ENCODE results near the gene EPHB1.
"Not testable (repeated sequence)": the region's sequence is repeated elsewhere in the genome, so short reads cannot be mapped to it uniquely, and the experiment has no call there.

The EPHB1 gene

DNA sequence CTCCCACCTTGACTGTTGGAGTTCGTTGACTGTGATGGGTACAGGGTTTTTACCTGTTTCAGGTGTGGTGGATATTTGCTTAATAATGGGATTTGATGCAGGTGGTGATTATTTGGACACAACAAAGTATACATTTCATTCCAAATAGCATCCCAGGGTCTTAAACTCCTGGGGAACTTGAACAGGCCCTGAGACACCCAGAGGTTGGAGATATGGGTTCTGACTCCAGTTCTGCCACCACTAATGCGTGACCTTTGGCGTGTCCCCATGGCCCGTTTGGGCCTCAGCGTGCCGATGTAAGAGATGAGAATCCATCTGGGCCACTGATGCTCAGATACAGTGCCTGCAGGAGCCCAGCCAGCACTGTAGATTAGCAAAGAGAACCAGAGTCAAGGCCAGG, 264.5 kb downstream of the EPHB1 start:
- DNase-seq = no peak

DNA sequence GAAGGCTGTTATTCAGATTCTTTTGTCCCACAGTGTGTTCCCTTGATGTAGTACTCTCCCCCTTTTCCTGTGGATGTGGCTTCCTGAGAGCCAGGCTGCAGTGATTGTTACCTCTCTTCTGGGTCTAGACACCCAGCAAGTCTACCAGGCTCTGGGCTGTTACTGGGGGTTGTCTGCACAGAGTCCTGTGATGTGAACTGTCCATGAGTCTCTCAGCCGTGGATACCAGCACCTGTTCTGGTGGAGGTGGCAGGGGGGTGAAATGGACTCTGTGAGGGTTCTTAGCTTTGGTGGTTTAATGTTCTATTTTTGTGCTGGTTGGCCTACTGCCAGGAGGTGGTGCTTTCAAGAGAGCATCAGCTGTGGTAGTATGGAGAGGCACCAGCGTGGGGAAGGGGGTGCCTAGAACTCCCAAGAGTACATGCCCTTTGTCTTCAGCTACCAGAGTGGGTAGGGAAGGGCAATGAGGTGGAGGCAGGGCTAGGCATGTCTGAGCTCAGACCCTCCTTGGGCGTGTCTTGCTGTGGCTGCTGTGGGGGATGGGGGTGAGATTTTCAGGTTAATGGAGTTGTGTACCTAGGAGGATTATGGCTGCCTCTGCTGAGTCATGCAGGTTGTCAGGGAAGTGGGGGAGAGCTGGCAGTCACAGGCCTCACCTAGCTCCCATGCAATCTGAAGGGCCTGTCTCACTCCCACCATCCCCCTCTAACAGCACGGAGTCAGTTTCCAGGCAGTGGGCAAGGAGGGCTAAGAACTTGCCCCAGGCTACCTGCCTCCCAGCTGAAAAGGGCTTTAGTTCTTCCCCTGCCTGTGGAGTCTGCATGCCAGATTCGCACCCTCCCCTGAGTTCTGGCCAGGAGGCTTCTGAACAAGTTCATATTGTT, 272.0 kb downstream of the EPHB1 start:
- not testable (repeated sequence) for DNase-seq

DNA sequence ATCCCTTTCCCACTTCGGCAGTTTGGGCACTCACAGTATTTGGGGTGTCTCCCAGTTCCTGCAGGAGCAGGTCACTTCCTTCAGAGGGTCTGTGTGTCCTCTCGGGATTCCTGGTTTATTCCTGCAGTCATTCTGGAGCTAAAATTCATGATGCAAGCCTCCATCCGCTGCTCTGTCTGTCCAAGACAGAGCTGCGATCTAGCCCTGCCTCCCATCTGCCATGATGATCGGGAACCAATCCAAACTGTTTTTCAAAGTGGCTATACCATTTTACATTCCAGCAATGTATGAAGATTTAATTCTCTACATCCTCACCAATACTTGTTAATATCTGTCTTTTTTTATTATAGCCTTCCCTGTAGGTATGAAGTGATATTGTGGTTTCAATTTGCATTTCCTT, 273.0 kb downstream of the EPHB1 start:
- no peak for DNase-seq

DNA sequence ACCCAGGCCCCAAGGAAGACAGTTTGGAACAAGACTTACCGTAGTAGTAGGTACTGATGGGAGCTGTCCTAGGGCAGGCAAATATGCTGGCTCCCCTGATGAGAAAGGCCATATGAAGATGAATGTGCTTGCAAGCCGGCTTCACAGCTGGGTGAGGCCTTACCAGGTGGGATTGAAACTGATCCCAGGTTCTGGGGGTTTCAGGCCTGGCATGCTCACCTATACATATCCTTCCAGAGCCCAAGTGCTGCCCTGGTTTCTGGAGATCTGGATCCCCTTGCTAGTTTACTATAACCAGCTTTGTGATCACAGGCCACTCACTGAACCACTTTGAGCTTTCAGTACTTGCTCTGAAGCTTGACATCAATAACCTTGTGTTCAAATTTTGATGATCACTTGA, 274.3 kb downstream of the EPHB1 start:
- DNase-seq = no peak

DNA sequence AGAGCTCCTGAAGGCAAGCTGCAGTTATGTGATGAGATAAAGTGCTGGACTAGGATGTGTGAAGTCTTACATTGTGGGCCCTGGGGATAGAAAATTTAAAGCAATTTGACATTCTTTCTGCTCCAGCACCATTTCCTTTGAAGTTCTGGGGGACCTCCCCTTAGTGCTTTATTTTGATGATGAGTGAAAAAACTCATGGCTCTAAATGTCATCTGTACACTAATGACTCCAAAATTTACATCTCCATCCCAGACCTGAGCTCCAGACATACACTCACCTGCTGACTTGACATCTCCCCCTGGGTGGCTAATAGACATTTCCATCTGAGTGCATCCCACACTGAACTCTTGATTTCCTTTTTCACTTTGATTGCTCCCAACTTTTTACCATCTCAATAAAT, 276.4 kb downstream of the EPHB1 start:
- DNase-seq = no peak

DNA sequence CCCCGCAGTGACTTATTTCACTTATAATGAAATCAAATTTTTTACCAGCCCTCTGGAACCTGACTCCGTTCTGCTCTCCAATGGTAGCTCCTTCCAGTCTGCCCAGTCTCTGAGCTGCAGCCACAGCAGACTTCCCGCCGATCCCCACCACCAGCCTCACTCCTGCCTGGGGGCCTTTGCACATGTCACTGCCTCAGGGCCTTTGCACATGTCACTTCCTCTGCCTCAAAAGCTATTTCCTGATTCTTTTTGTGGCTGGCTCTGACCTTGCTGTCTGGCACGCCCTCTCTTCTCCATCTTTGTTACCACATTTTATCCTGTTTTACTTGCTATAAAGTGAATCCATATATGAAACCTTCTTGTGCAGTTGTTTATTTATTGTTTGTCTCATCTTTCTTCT, 277.4 kb downstream of the EPHB1 start:
- DNase-seq = no peak

DNA sequence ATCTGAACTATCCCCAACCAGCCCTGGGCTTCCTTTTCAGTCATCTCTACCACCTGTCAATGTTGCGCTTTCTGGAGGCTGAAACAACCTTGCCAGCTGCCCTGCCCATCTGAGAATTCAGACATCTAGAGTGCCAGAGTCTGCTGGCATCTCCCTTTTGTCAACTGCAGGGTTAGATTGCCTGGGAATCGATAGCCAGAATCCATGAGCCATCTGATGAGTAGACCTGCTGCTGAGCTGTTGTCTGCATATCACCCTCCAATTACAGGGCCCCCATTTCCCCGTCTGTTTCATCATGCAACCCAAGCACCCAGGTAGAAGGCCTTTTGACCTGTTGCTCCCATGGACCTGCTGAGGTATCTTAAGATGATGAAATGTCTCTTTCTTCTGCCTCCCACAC, 280.1 kb downstream of the EPHB1 start:
- no peak for DNase-seq

DNA sequence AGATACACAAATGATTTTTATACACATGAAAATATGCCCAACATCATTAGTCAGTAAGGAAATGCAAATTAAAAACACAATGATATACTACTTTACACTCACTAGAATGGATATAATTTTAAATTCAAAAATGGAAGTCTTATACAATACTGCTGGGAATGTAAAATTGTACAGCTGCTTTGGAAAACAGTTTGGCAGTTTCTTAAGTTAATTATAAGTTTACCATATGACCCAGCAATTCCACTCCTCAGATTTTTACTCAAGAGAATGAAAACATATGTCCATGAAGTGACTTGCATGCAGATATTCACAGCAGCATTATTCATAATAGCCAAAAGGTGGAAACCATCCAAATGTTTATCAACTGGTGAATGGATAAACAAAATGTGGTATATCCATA, 281.3 kb downstream of the EPHB1 start:
- DNase-seq = no peak

DNA sequence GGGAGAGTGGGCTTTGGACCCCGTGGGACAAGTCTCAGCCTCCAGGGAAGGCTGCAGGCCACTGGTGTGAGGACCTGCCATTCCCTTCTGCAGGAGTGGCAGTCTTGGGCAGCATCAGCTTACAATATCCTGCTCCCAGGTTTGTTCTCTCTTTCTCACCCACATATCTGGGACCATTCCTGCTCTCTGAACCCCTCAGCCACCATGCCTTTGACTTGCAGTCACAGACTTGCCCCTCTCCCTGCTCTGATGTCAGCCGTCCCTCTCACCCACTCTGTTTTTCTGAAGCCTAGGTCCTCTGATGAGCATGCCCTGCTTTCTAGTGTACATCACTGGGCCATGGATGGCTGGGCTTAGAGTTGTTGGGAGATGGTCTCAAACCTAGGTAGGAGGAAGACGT, 282.1 kb downstream of the EPHB1 start:
- no peak for DNase-seq

DNA sequence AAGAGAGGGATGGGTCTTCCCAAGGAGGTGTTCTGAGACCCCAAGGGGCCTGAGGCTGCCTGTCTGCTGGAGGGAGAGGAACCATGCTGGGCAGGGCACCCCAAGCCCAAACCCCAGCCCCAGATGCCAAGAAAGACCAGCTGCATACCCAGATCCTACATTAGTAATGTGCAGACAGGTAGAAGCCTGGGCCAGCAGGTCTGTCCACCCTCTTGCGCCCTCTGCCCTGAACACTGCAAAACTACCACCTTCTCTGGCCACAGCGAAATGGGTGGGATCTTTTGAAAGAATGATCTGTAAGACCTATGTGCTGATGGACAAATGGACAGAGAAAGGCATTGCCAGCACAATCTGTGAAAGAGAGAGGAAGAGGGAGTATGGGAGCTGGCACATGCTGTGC, 283.2 kb downstream of the EPHB1 start:
- no peak for DNase-seq

DNA sequence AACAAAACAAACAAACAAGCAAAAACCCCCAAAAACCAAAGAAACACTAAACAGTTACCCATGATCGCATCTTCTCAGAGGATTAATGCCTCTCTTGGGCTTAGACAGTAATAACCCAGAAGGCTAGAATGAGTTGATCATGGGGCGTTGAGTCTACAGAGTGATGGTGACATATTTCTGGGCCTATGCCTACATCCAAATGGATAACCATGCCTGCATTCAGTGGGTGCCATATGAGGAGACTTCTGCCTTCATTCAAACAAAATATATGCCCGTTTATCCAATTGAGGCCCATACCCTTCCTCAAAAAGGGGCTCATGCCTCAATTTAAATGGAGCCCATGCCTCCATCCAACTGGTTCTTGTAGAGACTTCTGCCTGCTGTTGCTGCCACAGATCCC, 284.0 kb downstream of the EPHB1 start:
- no peak for DNase-seq

DNA sequence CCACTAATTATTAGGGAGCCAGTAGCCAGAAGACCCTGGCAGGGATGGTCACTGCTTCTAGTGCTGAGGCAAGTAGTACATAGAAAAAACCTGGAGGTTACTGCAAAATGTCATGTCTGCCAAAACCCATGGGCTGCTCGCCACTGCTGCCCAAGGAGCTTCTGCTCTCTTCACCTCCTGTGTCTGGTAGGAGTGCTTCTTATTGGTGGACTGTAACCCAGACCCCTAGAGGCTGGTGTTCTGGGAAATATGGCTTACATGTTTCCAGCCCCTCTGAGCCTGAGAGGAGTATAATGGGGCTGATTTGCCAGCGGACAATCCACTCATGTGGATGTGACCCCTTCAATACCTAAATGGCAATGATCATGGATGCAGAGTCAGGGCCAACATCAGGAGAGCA, 286.4 kb downstream of the EPHB1 start:
- no peak for DNase-seq

DNA sequence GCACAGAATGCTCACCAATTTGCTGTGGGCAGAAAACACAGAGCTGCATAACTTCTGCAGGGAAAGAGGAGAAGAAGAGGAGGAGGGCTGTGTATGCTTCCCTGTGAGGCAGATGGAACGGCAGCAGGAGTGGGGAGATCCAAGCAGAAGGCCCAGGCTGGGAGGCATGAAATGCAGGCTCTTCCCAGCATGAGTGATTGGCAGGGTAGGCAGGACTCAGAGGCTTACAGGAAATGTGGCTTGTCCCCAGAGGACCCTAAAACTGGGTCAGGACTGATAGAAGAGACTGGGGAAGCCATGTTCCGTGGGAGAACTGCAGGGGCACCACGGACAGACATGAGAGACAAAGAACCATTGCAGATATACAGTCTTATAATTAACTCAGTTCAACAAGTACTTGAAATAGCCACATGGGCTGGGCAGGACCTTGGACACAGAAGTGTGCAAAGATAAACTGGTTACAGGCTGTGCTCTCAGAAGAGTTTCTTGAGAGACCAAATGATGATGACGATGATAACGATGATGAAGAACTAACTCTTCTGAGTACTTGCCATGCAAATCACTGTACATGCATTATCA, 286.9 kb downstream of the EPHB1 start:
- no peak for DNase-seq

DNA sequence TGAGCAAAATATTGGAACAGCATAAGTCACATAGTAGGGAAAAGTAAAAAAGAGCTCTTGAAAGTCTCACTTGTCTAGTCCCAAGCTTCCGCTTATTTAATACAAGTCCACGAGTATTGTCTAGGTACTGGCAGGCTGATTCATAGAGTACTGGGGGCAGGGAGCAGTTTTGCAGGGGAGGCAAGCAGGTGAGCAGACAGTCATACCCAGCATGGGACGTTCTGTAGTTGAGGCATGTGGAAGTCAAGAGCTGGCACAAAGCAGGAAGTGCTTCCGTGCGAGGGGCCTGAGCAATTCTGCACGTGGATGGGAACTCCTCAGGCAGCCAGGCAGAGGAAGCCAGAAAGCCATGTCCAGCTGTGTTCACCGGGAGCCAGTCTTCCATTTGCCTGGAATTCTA, 287.6 kb downstream of the EPHB1 start:
- DNase-seq = no peak

DNA sequence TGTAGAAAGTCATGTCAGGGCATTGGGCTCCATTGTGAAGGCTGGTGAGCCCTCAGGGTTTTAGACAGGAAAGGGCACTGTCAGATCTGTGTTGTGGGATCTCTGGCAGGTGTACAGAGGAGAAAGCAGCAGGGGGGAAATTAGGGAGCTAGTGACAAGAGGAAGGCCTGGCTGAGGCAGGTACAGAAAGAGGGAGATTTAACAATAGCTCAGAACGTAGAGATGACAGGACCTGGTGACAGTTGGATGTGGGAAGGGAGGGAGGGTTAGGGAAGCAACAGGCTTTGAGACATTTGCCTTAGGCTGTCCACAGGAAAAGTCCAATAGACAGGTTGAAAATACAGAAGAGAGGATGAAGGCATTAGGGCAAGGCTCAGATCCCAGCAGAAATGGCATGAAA, 288.1 kb downstream of the EPHB1 start:
- DNase-seq = no peak

DNA sequence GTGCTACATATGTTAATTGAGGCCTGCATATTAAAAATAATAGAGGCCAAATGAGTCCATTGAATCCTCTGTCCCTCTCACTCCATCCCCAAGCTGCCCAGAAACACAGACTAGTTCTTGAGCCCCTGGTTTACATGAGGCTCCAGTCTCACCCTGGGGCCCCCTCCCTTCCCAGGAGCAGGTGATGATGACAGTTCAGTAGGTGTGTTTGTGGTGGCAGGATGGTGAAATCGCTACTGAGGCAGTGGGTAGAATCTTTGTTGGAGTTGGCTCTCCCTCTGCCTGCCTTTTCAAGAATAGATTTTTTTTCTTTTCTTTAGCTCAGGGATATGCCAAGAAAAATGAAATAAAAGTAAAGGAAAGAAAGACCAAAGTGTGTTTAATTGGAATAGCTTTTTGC, 288.7 kb downstream of the EPHB1 start:
- DNase-seq = no peak

DNA sequence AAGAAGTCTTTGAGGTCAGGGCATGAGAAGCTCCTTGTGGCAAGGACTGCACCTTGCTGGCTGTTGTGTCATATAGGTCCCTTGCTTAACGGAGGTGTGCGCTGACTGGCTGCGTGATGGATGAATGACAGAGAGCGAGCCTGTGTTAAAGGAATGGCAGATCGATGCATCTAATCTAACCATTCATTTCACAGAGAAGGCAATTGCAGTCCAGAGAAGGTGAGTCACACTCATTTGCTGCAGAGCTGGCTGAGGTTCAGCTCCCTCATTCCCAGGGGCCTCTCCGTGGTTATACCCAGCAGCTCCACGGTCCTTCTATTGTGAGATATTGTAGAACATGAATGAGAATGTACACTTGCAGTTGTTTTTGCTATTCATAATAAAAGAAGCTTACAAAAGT, 289.3 kb downstream of the EPHB1 start:
- no peak for DNase-seq

DNA sequence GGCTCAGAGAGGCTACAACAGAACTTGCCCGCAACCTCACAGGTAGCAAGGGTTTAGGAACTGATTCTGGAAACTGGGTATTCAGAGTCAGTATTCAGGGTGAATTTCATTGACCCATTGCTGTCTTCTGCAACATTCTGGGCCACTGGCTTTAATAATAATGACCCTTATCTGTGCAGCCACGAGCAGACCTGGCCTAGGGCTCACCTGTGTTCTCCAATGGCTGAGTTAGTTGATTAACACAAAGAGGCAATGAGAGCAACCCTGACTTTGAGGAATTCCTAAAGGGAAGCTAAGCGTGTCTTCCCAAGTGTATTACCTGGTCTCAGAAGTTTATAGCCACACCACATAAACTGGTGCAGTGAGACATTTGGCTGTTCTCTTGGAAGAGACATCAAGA, 289.9 kb downstream of the EPHB1 start:
- no peak for DNase-seq

DNA sequence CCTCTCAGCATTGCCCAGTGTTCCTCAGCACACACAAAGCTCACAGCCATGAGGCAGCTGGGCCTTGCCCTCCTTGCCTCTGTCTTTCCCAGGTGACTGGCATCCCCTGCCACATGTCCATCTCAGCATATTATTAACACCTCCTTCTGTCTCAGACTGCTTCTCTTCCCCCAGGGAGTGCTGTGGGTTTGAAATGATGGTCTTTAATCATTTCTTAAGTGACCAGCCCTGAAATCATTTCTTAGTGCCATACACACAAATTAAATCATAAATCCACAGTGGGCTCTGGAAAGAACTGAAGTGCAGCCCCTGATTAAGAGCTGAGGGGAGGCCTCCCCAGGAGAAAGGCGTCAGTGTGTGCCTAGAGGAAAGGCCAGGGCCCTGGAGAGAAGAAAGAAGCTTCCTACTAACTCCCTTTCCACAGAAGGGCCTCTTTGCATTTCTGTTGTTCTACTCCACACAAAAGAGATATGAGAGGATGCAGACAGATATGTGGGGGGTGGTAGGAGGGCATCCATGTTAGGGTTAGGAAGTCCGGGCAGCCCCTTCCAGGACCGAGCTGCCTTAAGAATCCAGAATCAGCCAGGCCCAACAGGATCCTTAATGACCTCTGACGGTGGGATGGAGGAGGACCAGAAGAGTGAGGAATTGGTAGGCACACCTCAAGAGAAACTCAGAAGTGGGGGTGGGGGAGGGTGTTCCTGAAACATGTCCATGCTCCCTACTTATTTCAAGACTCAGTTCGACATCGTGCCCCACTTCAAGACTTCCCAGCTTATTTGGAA, 290.8 kb downstream of the EPHB1 start:
- DNase-seq = no peak

DNA sequence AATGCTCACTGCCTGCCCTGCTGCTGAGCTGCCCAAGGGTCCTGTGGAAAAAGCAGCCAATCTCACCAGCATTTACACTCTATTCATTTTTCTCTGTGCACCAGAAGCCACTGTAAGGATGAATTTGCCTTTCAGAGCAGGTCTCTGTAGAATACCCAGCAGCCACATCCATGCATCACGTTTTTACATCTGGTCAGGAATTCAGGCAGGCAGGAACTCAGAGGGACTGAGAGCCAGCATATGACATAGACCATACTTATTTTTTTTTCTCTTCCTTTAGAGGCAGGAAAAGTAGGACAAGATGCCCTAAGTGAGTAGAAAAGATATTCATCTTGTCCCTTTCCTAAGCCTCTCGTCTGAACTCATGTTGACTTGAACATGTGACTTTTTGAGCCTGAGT, 292.7 kb downstream of the EPHB1 start:
- DNase-seq = no peak

DNA sequence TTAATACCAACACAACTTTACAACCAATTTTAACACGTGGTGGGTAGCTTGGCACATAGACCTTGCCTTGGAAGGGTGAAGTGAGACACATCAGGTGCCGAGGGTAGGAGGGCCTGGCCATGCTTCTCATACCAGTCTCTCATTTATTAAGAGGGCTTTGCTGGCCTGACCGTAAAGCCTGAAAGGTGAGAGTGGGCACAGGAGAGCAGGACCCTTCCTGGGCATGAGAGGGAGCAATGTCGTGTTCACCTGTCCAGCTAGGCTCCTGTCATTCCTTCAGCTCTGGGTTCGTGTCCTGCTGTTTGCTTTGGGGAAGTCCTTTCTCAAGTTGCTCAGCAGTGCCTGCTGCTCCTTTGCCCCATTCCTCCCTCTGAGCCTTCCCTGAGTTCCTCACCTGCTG, 294.4 kb downstream of the EPHB1 start:
- DNase-seq = no peak

DNA sequence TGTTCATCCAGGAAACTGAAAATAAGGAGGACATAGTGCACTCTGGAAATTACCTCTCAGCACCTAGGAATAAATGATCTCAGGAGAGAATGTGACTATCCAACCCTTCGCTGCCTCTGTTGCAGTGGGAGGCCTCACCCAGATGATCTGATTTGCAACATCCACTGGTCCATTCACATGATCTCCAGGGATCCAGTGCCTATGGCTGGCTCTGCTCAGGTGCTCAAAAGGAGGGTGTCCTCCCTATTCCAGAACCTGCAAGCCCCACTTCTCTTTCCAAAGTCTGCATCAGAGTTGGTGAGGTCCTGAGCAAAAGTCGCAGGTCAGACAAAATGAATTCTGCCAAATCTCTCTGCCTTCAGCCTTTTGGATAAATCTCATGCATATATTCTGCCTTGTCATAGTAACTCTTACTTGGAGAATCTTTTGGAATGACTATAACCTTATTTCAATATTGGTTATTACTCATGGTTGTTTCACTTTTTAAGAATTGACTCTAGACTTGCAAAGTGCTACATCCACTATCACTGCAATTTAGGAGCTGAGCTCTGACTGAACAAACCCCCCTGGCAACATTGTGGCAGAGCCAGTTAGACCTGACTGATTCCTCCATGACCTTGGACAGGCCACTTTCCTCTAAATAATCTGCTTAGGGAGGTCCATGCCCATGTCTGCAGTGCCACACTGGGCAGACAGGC, 295.1 kb downstream of the EPHB1 start:
- DNase-seq = no peak

DNA sequence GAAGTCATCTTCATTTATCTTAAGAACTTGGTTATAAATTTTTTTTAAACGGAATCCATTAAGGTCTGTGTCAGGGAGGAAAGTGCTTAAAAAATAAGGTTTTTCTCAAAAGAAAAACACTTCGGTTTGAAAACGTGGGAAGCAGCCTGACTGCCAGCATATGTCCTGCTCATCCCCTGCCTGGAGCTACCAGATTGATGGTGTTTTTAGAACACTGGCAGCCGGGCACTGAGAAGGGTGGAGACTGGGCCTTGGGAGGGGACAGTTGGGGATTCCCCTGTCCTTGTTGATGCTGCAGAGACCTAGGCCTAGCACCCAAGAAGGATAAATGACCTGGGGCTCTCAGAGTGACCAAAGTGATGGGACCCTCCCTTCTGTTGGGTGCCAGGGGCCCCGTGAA, 296.9 kb downstream of the EPHB1 start:
- no peak for DNase-seq

DNA sequence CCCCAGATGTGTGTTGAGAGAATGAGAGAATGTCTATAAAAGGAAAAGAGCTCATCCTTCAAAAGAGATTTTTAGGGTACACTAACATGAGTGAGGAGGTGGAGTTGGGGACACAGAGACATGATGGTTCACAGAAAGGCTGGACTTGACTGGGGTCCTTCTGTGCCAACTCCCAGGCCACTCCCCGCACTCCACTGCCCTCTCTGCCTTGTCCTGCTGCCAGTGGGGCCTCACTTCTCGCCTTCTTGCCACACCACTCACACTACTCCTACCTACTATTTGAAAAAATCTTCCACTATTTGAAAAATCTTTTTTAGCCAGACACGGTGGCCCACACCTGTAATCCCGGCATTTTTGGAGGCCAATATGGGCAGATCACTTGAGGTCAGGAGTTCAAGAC, 298.1 kb downstream of the EPHB1 start:
- DNase-seq = no peak

Measured in amniotic stem cell (primary cell).